GM12878 (cell line): ENCODE results near the gene MAP3K5.

ENCODE experiments used
- CHD1 ChIP-seq: IDR thresholded peaks from 2 replicates; pipeline ENCODE4 v1.6.1; 2012; ENCODE audit warnings: low read depth, low read length, improper control_type of control experiment
- CHD4 ChIP-seq: fragments of 200-600 bp; sonication (generic); IDR thresholded peaks from 2 replicates; pipeline ENCODE4 v1.6.1; 2016; ENCODE audit warnings: mild to moderate bottlenecking
- IKZF2 ChIP-seq, 2 experiments: fragments of 450-650 bp; IDR thresholded peaks; 2 replicates each; pipeline ENCODE4 v1.6.1; 2017; ENCODE audit warnings: mild to moderate bottlenecking in 2 of 2, moderate library complexity in 2 of 2
- NR2F1 ChIP-seq: fragments of 450-650 bp; conservative IDR thresholded peaks from 2 replicates; pipeline ENCODE4 v1.6.1; 2017; ENCODE audit warnings: mild to moderate bottlenecking
- POLR2A ChIP-seq: IDR thresholded peaks from 2 replicates; pipeline ENCODE4 v1.6.1; 2011; ENCODE audit warnings: low read depth, mild to moderate bottlenecking, low read length
- POLR2AphosphoS5 ChIP-seq: IDR thresholded peaks from 2 replicates; pipeline ENCODE4 v1.6.1; 2011; ENCODE audit warnings: mild to moderate bottlenecking, low read length, inconsistent platforms
- TCF7 ChIP-seq: IDR thresholded peaks from 2 replicates; pipeline ENCODE4 v1.6.1; 2014; ENCODE audit warnings: antibody characterized with exemption, borderline replicate concordance
- ZNF24 ChIP-seq: fragments of 450-650 bp; IDR thresholded peaks from 2 replicates; pipeline ENCODE4 v1.6.1; 2017; ENCODE audit warnings: antibody characterized with exemption, mild to moderate bottlenecking
- TF ChIP-seq, protein P1 (sequence below): IDR thresholded peaks from 2 replicates; pipeline ENCODE4 v1.6.1; 2011; ENCODE audit warnings: low read depth, low read length, improper control_type of control experiment, borderline replicate concordance
- TF ChIP-seq, protein P2 (sequence below), 3 experiments: IDR thresholded peaks in 2 of 3; conservative IDR thresholded peaks in 1 of 3; 2 replicates each; pipeline ENCODE4 v1.5.1; 2011; ENCODE audit warnings: low read depth in 3 of 3, low read length in 3 of 3, mild to moderate bottlenecking in 3 of 3, control low read depth in 2 of 3, moderate library complexity in 2 of 3, inconsistent platforms in 1 of 3, mixed read lengths in 1 of 3; ENCODE audit not compliant: control insufficient read depth in 2 of 3, insufficient read depth in 1 of 3; ENCODE audit errors: extremely low read depth in 1 of 3
- TF ChIP-seq, protein P3 (sequence below): fragments of 450-650 bp; formaldehyde crosslinking; IDR thresholded peaks from 2 replicates; pipeline ENCODE4 v1.4.0; 2020; ENCODE audit warnings: mild to moderate bottlenecking, moderate library complexity
- TF ChIP-seq, protein P4 (sequence below): IDR thresholded peaks from 2 replicates; pipeline ENCODE4 v1.6.1; 2012; ENCODE audit warnings: mild to moderate bottlenecking, low read depth, low read length

DNA sequence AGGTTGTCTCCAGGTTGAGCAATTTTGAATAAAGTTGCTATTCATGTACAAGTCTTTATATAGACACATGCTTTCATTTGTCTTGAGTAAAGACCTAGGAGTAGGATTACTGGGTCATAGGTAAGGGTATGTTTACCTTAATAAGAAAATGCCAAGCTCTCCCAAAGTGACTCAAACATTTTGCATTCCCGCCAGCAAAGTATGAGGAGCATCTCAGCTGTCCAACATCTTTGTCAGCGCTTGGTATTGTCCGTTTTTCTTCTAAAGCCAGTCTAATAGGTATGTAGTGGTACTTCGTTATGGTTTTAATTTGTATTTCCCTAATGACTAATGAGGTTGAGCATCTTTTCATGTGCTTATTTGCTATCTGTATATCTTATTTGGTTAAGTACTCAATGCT lies 67.2 kb downstream of the MAP3K5 start:
- TF ChIP-seq NR2F1, result no peak
- TF ChIP-seq, protein P1, sequence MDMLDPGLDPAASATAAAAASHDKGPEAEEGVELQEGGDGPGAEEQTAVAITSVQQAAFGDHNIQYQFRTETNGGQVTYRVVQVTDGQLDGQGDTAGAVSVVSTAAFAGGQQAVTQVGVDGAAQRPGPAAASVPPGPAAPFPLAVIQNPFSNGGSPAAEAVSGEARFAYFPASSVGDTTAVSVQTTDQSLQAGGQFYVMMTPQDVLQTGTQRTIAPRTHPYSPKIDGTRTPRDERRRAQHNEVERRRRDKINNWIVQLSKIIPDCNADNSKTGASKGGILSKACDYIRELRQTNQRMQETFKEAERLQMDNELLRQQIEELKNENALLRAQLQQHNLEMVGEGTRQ, result no peak
- TF ChIP-seq, protein P2, sequence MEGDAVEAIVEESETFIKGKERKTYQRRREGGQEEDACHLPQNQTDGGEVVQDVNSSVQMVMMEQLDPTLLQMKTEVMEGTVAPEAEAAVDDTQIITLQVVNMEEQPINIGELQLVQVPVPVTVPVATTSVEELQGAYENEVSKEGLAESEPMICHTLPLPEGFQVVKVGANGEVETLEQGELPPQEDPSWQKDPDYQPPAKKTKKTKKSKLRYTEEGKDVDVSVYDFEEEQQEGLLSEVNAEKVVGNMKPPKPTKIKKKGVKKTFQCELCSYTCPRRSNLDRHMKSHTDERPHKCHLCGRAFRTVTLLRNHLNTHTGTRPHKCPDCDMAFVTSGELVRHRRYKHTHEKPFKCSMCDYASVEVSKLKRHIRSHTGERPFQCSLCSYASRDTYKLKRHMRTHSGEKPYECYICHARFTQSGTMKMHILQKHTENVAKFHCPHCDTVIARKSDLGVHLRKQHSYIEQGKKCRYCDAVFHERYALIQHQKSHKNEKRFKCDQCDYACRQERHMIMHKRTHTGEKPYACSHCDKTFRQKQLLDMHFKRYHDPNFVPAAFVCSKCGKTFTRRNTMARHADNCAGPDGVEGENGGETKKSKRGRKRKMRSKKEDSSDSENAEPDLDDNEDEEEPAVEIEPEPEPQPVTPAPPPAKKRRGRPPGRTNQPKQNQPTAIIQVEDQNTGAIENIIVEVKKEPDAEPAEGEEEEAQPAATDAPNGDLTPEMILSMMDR (IDR thresholded peaks at IDR 0.05 in 2 of 3, conservative IDR thresholded peaks at IDR 0.05 in 1 of 3; ENCODE audit: control insufficient read depth in 2 of 3, extremely low read depth in 1 of 3, insufficient read depth in 1 of 3, low read depth in 3 of 3, low read length in 3 of 3), result no peak
- no peak for TF ChIP-seq CHD1
- TF ChIP-seq, protein P3, sequence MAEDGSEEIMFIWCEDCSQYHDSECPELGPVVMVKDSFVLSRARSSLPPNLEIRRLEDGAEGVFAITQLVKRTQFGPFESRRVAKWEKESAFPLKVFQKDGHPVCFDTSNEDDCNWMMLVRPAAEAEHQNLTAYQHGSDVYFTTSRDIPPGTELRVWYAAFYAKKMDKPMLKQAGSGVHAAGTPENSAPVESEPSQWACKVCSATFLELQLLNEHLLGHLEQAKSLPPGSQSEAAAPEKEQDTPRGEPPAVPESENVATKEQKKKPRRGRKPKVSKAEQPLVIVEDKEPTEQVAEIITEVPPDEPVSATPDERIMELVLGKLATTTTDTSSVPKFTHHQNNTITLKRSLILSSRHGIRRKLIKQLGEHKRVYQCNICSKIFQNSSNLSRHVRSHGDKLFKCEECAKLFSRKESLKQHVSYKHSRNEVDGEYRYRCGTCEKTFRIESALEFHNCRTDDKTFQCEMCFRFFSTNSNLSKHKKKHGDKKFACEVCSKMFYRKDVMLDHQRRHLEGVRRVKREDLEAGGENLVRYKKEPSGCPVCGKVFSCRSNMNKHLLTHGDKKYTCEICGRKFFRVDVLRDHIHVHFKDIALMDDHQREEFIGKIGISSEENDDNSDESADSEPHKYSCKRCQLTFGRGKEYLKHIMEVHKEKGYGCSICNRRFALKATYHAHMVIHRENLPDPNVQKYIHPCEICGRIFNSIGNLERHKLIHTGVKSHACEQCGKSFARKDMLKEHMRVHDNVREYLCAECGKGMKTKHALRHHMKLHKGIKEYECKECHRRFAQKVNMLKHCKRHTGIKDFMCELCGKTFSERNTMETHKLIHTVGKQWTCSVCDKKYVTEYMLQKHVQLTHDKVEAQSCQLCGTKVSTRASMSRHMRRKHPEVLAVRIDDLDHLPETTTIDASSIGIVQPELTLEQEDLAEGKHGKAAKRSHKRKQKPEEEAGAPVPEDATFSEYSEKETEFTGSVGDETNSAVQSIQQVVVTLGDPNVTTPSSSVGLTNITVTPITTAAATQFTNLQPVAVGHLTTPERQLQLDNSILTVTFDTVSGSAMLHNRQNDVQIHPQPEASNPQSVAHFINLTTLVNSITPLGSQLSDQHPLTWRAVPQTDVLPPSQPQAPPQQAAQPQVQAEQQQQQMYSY (CRISPR knock-in tag), result no peak
- TF ChIP-seq TCF7, result no peak
- TF ChIP-seq IKZF2 (IDR thresholded peaks at IDR 0.05), result no peak
- no peak for TF ChIP-seq POLR2A
- TF ChIP-seq CHD4, result no peak
- no peak for TF ChIP-seq POLR2AphosphoS5
- TF ChIP-seq ZNF24, result no peak
- TF ChIP-seq, protein P4, sequence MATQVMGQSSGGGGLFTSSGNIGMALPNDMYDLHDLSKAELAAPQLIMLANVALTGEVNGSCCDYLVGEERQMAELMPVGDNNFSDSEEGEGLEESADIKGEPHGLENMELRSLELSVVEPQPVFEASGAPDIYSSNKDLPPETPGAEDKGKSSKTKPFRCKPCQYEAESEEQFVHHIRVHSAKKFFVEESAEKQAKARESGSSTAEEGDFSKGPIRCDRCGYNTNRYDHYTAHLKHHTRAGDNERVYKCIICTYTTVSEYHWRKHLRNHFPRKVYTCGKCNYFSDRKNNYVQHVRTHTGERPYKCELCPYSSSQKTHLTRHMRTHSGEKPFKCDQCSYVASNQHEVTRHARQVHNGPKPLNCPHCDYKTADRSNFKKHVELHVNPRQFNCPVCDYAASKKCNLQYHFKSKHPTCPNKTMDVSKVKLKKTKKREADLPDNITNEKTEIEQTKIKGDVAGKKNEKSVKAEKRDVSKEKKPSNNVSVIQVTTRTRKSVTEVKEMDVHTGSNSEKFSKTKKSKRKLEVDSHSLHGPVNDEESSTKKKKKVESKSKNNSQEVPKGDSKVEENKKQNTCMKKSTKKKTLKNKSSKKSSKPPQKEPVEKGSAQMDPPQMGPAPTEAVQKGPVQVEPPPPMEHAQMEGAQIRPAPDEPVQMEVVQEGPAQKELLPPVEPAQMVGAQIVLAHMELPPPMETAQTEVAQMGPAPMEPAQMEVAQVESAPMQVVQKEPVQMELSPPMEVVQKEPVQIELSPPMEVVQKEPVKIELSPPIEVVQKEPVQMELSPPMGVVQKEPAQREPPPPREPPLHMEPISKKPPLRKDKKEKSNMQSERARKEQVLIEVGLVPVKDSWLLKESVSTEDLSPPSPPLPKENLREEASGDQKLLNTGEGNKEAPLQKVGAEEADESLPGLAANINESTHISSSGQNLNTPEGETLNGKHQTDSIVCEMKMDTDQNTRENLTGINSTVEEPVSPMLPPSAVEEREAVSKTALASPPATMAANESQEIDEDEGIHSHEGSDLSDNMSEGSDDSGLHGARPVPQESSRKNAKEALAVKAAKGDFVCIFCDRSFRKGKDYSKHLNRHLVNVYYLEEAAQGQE, result no peak
